HG02623 (cell line): ENCODE results near the gene CAMSAP1.
"Not testable (repeated sequence)": the region's sequence is repeated elsewhere in the genome, so short reads cannot be mapped to it uniquely, and the experiment has no call there.

Experiments used
- ATAC-seq: cut with Tn5 transposase; IDR thresholded peaks from one replicate; pipeline ENCODE4 v1.9.1; 2021; ENCODE audit warnings: moderate library complexity; ENCODE audit not compliant: unreplicated experiment

CAMSAP1 gene

GRCh38 chr9:135907431-135908092 lies at the start of gene CAMSAP1:
Gene CAMSAP1, minus strand, starts transcription at chr9:135907546. Its CDS starts 387 bp downstream, at chr9:135907159.
- peak; percentile 84 for ATAC-seq

- no peak for ATAC-seq
Measured at GRCh38 chr9:135956802-135957174, 49.4 kb upstream of the CAMSAP1 start.

GRCh38 chr9:135955934-135956801 lies 48.8 kb upstream of the CAMSAP1 start:
- ATAC-seq: no peak

GRCh38 chr9:135952664-135953206 lies 45.4 kb upstream of the CAMSAP1 start:
- no peak for ATAC-seq

GRCh38 chr9:135951889-135952663 lies 44.7 kb upstream of the CAMSAP1 start:
- no peak for ATAC-seq

GRCh38 chr9:135951310-135951709 lies 44.0 kb upstream of the CAMSAP1 start:
- ATAC-seq: not testable (repeated sequence)

- ATAC-seq: not testable (repeated sequence)
Measured at GRCh38 chr9:135950841-135951240, 43.5 kb upstream of the CAMSAP1 start.

GRCh38 chr9:135950135-135950682 lies 42.9 kb upstream of the CAMSAP1 start:
- ATAC-seq: no peak

- no peak for ATAC-seq
Measured at GRCh38 chr9:135949501-135950134, 42.3 kb upstream of the CAMSAP1 start.

- ATAC-seq: no peak
Measured at GRCh38 chr9:135948968-135949367, 41.6 kb upstream of the CAMSAP1 start.

- ATAC-seq: no peak
Measured at GRCh38 chr9:135948446-135948845, 41.1 kb upstream of the CAMSAP1 start.

- ATAC-seq: no peak
Measured at GRCh38 chr9:135947582-135947981, 40.2 kb upstream of the CAMSAP1 start.

GRCh38 chr9:135947105-135947504 lies 39.8 kb upstream of the CAMSAP1 start:
- not testable (repeated sequence) for ATAC-seq

GRCh38 chr9:135946392-135946994 lies 39.1 kb upstream of the CAMSAP1 start:
- no peak for ATAC-seq

- no peak for ATAC-seq
Measured at GRCh38 chr9:135945969-135946368, 38.6 kb upstream of the CAMSAP1 start.

GRCh38 chr9:135944444-135945252 lies 37.3 kb upstream of the CAMSAP1 start:
- no peak for ATAC-seq

- ATAC-seq: not testable (repeated sequence)
Measured at GRCh38 chr9:135943604-135944003, 36.3 kb upstream of the CAMSAP1 start.

GRCh38 chr9:135941288-135941995 lies 34.1 kb upstream of the CAMSAP1 start:
- no peak for ATAC-seq
